ENCODE measurements around the gene EFHB.

- TF ChIP-seq POLR2A (IDR thresholded peaks at IDR 0.05) (no peak), EP300 (IDR thresholded peaks at IDR 0.05) (no peak), CTCF (IDR thresholded peaks at IDR 0.05) (no peak), POLR2AphosphoS5 (IDR thresholded peaks at IDR 0.05) (no peak)
These were observed 16.3 kb upstream of the EFHB start for GRCh38 chr3:19950316-19950715.
